NCI-H2171 (cell line): ENCODE measurements around the gene NRDE2.
A peak's percentile ranks its signal among the peaks of the same experiment; 100 is the strongest.
"Not testable (repeated sequence)": the region's sequence is repeated elsewhere in the genome, so short reads cannot be mapped to it uniquely, and the experiment has no call there.

Source experiments
- DNase-seq: peaks from one replicate; lab custom pipeline; 2025; lab: John Stamatoyannopoulos, UW

The NRDE2 gene

GRCh38 chr14:90344331-90345238 lies 12.8 kb upstream of the NRDE2 start:
- no peak for DNase-seq

DNA sequence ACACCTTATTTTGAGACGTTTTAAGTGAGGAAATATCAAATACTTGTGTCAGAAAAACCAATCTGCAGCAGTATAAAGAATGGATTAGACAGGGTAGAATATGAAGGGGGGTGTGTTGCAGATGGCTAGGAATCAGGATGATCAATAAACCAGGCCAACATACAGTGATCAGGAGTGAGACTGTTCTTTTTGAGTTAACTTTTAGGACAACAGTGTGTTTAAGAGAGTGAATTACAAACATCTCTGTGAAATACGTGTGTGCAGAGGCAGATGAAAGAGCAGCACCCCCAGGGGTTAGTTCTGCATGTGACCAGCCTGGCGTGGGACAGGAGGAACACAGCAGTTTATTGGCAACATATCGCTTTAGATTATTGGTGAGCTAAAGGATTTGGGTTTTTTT lies 10.6 kb upstream of the NRDE2 start:
- peak; percentile 6 for DNase-seq

DNA sequence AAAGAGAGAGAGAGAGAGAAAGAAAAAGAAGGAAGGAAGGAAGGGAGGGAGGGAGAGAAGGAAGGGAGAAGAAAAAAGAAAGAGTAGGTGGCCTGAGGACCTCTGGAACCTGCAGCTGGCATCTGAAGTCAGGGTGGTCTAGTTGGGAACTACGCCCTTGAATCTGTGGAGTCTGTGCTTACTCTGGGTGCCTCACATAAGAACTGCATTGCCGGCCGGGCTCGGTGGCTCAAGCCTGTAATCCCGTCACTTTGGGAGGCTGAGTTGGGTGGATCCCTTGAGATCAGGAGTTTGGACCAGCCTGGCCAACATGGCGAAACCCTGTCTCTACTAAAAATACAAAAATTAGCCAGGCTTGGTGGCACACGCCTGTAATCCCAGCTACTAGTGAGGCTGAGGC lies 10.0 kb upstream of the NRDE2 start:
- no peak for DNase-seq

DNA sequence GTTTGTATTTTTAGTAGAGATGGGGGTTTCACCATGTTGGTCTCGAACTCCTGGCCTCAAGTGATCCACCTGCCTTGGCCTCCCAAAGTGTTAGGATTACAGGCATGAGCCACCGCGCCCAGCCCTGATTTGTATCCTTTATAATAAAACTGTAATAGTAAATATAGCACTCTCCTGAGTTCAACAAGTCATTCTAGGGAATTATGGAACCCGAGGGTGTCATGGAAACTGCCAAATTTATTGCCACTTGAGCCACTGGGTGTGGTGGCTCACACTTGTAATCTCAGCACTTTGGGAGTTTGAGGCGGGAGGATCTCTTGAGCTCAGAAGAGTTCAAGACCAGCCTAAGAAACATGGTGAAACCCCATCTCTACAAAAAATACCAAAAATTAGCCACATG lies 9.5 kb upstream of the NRDE2 start:
- not testable (repeated sequence) for DNase-seq

GRCh38 chr14:90336985-90337384 lies 5.2 kb upstream of the NRDE2 start:
- DNase-seq = no peak

- no peak for DNase-seq
These were observed 4.7 kb upstream of the NRDE2 start for GRCh38 chr14:90336401-90336800.

- no peak for DNase-seq
These were observed 487 bp upstream of the NRDE2 start for GRCh38 chr14:90332271-90332584.

DNA sequence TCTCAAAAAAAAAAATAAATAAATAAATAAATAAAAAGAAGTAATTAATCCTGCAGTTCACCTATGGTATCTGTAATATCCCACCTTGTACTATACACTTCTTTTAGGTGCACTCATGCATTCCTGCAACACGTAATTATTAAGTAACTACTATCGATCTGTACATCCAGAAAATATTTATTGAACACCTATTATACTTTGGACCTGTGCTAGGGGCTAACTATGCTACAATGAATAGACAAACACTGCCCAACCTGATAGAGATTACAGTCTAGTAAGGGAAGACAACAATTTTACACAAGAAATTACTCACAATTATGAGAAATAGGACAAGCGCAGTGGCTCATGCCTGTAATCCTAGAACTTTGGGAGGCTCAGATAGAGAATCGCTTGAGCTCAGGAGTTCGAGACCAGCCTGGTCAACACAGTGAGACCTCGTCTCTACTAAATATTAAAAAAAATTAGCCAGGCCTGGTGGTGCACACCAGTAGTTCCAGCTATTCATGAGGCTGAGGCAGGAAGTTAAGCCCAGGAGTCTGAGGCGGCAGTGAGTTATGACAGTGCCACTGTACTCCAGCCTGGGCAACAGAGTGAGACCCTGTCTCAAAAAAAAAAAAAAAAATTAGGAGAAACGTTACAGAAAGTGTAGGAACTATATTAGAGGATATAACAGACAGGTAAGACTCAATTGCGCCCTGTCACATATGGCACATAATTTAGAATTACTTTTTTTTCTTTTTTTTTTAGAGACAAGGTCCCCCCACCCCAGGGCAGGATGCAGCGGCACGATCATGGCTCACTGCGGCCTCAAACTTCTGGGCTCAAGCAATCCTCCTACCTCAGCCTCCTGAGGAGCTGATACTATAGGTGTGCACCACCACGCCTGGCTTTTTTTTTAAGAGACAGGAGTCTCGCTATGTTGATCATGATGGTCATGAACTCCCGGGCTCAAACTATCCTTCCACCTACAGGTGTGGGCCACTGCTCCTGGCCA lies 1.2 kb downstream of the NRDE2 start:
- no peak for DNase-seq

DNA sequence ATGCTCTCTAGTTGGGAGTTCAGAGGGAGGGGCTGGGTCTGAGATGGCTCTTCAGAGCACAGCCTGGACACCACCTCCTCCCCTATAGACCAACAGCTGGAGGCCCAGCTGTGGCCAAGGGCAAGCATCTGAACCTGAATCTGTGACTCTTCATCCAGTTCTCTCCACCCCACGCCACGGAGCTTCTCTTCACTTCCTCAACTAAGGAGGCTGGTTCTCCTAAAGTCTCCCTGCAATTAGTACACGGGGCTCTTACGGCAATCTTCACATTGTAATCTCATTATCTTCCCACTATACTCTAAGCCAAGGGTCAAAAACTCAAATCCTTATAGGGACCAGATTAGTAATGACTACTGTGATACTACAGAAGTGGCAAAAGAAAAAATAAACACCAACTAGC lies 9.8 kb downstream of the NRDE2 start:
- no peak for DNase-seq

GRCh38 chr14:90319634-90320541 lies 11.9 kb downstream of the NRDE2 start:
- DNase-seq = no peak

DNA sequence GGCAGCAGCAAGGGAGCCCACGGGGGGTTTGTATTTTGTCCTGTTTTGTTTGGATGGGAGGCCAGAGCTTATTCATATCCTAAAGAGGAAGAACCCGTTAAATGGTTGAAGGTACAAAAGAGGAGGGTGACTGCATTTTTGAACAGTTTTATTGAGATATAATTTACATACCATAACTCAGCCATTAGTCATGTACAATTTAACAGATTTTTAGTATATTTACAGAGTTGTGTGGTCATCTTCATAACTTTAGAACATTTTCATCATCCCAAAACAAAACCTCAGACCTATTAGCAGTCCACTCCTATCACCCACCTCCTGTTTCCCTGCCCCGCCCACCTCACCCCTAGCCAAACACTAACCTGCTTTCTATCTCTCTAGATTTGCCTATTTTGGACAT lies 12.6 kb downstream of the NRDE2 start:
- no peak for DNase-seq

DNA sequence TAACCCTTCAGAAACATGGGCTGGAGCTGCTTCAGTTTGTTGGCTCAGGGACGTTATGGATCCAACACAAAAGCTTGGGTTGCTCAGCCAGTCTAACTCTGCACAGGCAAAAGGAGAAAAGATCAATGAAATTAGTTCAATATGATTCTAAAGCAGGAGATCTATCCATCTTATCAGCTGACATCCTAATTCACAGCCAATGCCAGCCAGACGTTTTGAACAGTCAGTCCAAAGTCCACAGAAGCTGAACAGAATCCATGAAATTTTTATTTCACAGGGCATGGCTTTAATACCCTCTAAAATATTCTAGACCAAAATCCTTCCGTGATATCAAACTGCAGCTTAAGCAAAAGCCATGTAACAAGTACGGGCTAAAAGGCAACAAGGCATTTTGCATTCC lies 13.7 kb downstream of the NRDE2 start:
- no peak for DNase-seq

DNA sequence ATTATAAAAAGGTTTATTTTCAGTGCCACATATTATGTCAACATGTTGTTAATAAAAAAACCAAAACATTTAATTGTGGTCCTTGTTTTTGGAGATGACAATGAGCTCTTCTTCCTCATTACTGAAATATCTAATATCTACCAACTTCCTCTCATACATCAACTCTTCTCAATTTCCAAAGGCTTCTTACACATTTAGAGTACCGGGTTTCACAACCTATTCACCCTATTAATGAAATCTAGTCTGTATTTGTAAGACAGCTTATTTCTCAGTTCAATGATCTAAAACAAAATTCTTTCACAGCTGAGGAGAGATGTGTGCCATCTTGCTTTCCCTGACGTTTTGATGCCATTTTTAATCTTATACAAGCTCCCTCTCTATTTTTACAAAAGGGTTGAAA lies 14.5 kb downstream of the NRDE2 start:
- DNase-seq = no peak

- DNase-seq = no peak
These were observed 23.2 kb downstream of the NRDE2 start for GRCh38 chr14:90308561-90308960.

- DNase-seq = no peak
These were observed 26.6 kb downstream of the NRDE2 start for GRCh38 chr14:90305176-90305601.

- no peak for DNase-seq
These were observed 27.2 kb downstream of the NRDE2 start for GRCh38 chr14:90304502-90304901.

- no peak for DNase-seq
These were observed 28.3 kb downstream of the NRDE2 start for GRCh38 chr14:90303473-90303872.

- no peak for DNase-seq
These were observed 29.0 kb downstream of the NRDE2 start for GRCh38 chr14:90302529-90303303.

- peak; percentile 31 for DNase-seq
These were observed 30.1 kb downstream of the NRDE2 start for GRCh38 chr14:90301668-90302090.

- no peak for DNase-seq
These were observed 30.6 kb downstream of the NRDE2 start for GRCh38 chr14:90301122-90301521.

- DNase-seq = peak; percentile 9
These were observed 31.1 kb downstream of the NRDE2 start for GRCh38 chr14:90300611-90301047.
